ENCODE measurements around the gene CLEC14A. TPM values are rescaled to one million over a fixed set of nuclear protein-coding genes. Genes with fewer than 3 reads are reported as not detected.

CLEC14A gene
- total and polyA plus RNA-seq, 4 donors: 6.4 to 7.3 (median 7.1) TPM

GRCh38 chr14:38256533-38256840 is 594 bp upstream of the CLEC14A start:
- 21% methylated on average over 5 of the region's 5 CpGs for WGBS
- Histone ChIP-seq H3K36me3 (ENCODE audit: control insufficient read depth in 4 of 4, insufficient read depth in 3 of 4, low read depth in 1 of 4, low read length in 3 of 4) (no peaks in the 10 kb centered on the region), H3K27ac (ENCODE audit: low read depth in 1 of 2, low read length in 2 of 2) (peak overlapping the region in 1 of 2 donors; percentile 72), H3K4me3 (ENCODE audit: low read depth in 1 of 3, low read length in 3 of 3) (no peak overlapping the region), H3K27me3 (ENCODE audit: control insufficient read depth in 4 of 4, insufficient read depth in 4 of 4, low read length in 3 of 4) (peaks cover 0 to 12% (median 3%) of the 10 kb centered on the region in 4 donors), H3K4me1 (ENCODE audit: control insufficient read depth in 4 of 4, insufficient read depth in 4 of 4, low read length in 3 of 4) (peaks cover 4 to 10% (median 9%) of the 10 kb centered on the region in 4 donors), H3K9me3 (ENCODE audit: control insufficient read depth in 4 of 4, low read length in 3 of 4) (no peaks in the 10 kb centered on the region), H3K9ac (ENCODE audit: low read depth in 1 of 2, low read length in 2 of 2) (no peak overlapping the region)
- no peak for TF ChIP-seq ZBTB33 (IDR thresholded peaks at IDR 0.05)
- no peak for TF ChIP-seq FOXA2 (IDR thresholded peaks at IDR 0.05)
- TF ChIP-seq MAX (IDR thresholded peaks at IDR 0.05): no peak
- TF ChIP-seq HNF4G (IDR thresholded peaks at IDR 0.05): no peak
- TF ChIP-seq RAD21 (IDR thresholded peaks at IDR 0.05): peak; percentile 47 to 55
- TF ChIP-seq GABPA (IDR thresholded peaks at IDR 0.05 in 1 of 2, conservative IDR thresholded peaks at IDR 0.05 in 1 of 2): no peak
- DNase-seq (ENCODE audit: low spot score): no peak

- peak overlapping the region in 2 of 3 donors; percentile 46 to 52 for H3K4me3 ChIP-seq (ENCODE audit: low read depth in 1 of 3, low read length in 3 of 3)
- no peak for DNase-seq (ENCODE audit: low spot score)
- peaks cover 0 to 12% (median 3%) of the 10 kb centered on the region in 4 donors for H3K27me3 ChIP-seq (ENCODE audit: control insufficient read depth in 4 of 4, insufficient read depth in 4 of 4, low read length in 3 of 4)
- peaks cover 4 to 10% (median 9%) of the 10 kb centered on the region in 4 donors for H3K4me1 ChIP-seq (ENCODE audit: control insufficient read depth in 4 of 4, insufficient read depth in 4 of 4, low read length in 3 of 4)
- peak overlapping the region; percentile 55 to 72 for H3K27ac ChIP-seq (ENCODE audit: low read depth in 1 of 2, low read length in 2 of 2)
- no peaks in the 10 kb centered on the region for H3K36me3 ChIP-seq (ENCODE audit: control insufficient read depth in 4 of 4, insufficient read depth in 3 of 4, low read depth in 1 of 4, low read length in 3 of 4)
- no peak overlapping the region for H3K9ac ChIP-seq (ENCODE audit: low read depth in 1 of 2, low read length in 2 of 2)
- no peaks in the 10 kb centered on the region for H3K9me3 ChIP-seq (ENCODE audit: control insufficient read depth in 4 of 4, low read length in 3 of 4)
- 4% methylated on average over 29 of the region's 29 CpGs for WGBS
- TF ChIP-seq FOXA2 (IDR thresholded peaks at IDR 0.05) (no peak), NR2F2 (IDR thresholded peaks at IDR 0.05) (no peak), MAX (IDR thresholded peaks at IDR 0.05) (no peak), HNF4A (conservative IDR thresholded peaks at IDR 0.05) (no peak), JUND (IDR thresholded peaks at IDR 0.05) (no peak), ZBTB33 (IDR thresholded peaks at IDR 0.05) (no peak), RXRA (IDR thresholded peaks at IDR 0.05) (no peak), HNF4G (IDR thresholded peaks at IDR 0.05) (no peak), RAD21 (IDR thresholded peaks at IDR 0.05) (no peak), SP1 (IDR thresholded peaks at IDR 0.05) (no peak), ATF3 (IDR thresholded peaks at IDR 0.05) (no peak), REST (IDR thresholded peaks at IDR 0.05) (no peak)
Measured at GRCh38 chr14:38255408-38255672, 553 bp downstream of the CLEC14A start.
